Glomerular endothelial cell (primary cell): ENCODE measurements around the gene PTPRG. TPM values are rescaled to one million over a fixed set of nuclear protein-coding genes. Genes with fewer than 3 reads are reported as not detected.

Experiments used
- DNase-seq: peaks from one replicate; pipeline ENCODE4 v3.0.0-alpha.2; 2011; ENCODE audit warnings: low read depth, low spot score; ENCODE audit errors: extremely low read depth
- total RNA-seq: library from RNA; depleted of rRNA; stranded (reverse); fragments of >200 nt; gene quantifications from 2 replicates; pipeline ENCODE4 v1.2.3, GENCODE V29; 2015

Gene PTPRG
- total RNA-seq, 1 donor from 2014 or later: 30.5 TPM

DNA sequence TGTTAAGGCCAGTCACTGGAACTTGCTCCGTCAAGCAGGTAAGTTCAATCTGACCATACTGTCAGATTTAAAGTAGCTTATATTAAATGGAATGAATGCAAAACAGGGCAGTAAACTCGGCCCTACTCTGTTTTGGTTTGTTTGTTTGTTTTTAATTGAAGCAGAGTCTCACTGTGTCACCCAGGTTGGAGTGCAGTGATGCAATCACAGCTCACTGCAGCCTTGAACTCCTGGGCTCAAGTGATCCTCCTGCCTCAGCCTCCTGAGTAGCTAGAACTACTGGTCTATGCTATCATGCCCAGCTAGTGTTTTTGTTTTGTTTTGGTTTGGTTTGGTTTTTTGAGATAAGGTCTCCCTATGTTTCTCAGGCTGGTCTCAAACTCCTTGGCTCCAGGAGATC lies 507.0 kb downstream of the PTPRG start:
- DNase-seq: no peak

- no peak for DNase-seq
Observed at GRCh38 chr3:62070891-62071290, 509.5 kb downstream of the PTPRG start.

- DNase-seq: no peak
Observed at GRCh38 chr3:62073038-62073437, 511.7 kb downstream of the PTPRG start.

DNA sequence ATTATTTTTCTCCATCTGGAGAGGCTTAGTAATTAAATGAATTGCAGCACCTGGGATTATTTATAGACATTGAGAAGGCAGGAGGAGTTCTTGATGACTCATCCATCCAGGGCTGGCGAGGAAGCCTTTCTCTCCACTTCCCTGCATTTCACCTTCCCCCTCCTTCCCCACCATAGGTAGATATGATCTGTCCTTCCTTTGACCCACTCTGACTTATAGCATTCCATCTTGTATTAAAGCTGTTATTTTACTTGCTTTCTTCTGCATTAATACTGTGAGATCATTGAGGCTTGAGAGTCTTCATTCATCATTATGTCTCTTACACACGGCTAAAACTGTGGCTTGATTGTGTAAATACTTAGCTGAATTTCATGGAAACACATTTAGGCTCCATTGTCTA lies 523.2 kb downstream of the PTPRG start:
- no peak for DNase-seq

DNA sequence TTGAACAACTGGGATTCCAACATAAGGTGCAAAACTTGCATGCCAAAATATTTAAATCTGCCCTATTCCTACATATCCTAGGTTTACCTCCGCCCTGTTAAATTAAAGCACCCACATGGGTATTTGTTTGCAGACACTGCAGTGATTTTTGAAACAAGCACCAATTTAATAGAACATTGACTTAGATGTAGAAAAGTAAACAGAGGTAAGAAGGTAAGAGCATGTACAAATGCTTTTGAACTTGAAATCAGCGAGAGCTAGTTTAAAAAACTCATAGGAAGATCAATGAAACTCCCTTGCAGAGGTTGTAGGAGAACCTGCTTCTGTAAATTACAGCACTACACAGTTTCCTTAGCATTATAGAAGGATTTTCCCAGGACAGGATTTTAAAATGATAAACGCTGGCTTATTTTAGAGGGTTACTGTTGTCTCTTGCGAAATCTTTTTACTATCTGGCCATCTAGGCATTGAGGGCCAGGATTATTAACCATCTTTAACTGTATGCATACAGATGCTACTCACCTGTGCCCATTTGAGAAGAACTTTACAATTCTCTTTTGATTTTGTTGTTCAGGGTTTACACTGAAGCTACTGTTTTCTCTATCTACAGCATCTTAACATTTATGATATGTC lies 527.2 kb downstream of the PTPRG start:
- DNase-seq: no peak

- DNase-seq: no peak
Observed at GRCh38 chr3:62090066-62090465, 528.7 kb downstream of the PTPRG start.

GRCh38 chr3:62090519-62090918 lies 529.1 kb downstream of the PTPRG start:
- DNase-seq: no peak

- no peak for DNase-seq
Observed at GRCh38 chr3:62093025-62093424, 531.7 kb downstream of the PTPRG start.

DNA sequence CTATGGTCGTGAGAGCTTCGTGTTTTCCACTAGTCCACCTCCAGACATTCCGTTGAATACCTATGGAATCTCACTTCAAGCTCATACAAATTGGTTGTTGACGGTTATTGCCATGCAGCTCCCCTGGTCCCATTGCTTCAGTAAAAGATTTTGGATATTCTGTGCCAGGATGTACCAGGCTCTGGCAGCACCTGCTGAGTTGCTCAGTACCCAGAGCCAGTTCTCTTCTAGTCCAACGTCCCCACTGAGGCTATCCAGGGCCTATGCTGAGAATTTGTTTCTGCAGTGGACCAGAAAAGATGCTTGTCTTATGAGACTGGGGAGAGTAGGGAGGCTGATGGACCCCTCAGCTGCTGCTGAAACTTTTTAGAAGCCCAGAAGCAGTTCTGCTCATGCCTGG lies 533.1 kb downstream of the PTPRG start:
- DNase-seq: no peak

- no peak for DNase-seq
Observed at GRCh38 chr3:62095080-62095479, 533.7 kb downstream of the PTPRG start.

- DNase-seq: no peak
Observed at GRCh38 chr3:62095756-62096155, 534.4 kb downstream of the PTPRG start.

- no peak for DNase-seq
Observed at GRCh38 chr3:62096521-62096920, 535.1 kb downstream of the PTPRG start.

GRCh38 chr3:62097121-62097520 lies 535.8 kb downstream of the PTPRG start:
- no peak for DNase-seq

GRCh38 chr3:62098646-62099365 lies 537.4 kb downstream of the PTPRG start:
- DNase-seq: no peak

DNA sequence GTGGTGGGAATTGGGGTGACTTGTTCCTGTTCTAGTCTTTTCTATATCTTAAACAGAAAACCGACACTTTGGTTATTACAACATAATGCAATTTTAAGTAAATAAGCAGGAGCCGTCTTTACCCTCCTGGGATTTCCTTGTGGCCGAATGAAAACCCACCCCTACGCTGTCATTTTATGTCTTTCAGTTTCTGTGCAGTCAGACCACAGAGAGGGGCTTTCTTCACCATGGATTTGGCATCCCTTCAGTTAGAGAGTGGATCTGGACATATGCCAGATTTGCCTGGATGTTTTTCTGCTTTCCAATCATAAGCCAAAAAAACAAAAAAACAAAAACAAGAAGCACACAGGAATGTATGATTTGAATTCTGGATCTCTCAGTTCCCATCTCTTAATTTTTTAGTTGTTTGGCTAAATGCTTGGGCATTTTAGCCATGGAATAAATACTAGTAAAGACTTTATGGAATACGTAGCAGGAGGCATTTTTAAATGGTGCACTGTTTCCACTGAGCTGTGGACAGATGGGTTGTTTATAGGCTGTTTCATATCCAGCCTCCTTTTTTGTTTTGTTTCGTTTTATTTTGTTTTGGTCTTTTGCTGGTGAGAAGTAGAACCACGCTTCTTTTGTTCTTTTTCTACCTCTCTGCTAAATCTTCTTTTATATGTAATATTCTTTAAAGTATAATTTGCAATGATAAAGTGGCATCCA lies 539.1 kb downstream of the PTPRG start:
- DNase-seq: no peak

DNA sequence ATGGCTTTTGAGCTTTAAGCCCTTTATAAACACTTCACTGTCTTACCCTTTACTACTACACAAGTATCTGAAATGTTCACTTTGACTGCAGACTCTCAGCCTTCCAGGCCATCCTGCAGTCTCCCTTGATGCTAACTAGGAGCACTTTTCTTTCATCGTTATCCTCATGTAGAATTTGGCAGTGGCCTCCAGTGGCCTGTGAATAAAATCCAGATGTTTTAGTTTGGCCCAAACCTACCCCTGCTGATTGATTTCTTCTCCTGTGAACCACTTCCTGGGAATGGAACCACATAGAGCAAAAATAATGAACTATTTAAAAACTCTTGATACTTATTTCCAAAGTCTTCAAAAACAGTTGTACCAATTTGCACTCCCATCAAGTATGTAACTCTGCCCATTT lies 540.1 kb downstream of the PTPRG start:
- DNase-seq: no peak

DNA sequence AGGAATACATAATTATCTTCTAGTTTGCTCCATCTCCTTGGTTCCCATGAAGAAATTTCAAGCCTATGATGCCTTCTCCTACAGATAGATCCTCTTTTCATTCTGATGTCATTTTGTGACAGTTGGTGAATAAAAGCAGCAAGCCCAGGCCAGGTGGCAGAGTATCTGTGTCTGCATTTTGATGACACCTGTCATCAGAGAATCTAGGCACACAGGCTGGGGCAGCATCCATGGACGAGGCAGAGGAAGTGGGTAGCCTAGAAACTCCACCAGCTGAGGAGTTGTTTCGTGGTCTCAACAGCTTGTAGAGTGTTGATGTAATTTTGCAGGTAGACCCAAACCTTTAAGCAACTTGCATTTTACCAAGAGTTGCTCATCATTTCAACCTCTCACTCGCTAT lies 542.2 kb downstream of the PTPRG start:
- no peak for DNase-seq

GRCh38 chr3:62109534-62109933 lies 548.2 kb downstream of the PTPRG start:
- no peak for DNase-seq

- no peak for DNase-seq
Observed at GRCh38 chr3:62110443-62111225, 549.3 kb downstream of the PTPRG start.

DNA sequence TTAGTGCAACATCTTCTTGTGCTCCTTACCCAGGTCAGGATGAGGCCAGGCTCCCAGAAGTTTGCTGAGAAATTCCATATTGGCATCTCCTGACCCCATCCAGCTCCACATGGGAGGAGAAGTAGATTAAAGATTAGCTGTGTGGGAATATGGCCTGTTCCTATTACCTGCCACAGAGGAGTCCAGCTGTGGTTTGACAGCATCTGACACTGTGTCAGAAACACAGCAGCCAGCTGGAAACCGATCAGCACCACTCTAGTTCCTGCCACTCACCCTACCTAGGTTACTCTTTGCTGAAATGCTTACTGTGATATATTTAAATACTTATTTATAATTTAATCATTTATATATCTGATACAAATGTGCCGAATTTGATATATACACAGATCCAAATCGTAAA lies 551.7 kb downstream of the PTPRG start:
- DNase-seq: no peak

DNA sequence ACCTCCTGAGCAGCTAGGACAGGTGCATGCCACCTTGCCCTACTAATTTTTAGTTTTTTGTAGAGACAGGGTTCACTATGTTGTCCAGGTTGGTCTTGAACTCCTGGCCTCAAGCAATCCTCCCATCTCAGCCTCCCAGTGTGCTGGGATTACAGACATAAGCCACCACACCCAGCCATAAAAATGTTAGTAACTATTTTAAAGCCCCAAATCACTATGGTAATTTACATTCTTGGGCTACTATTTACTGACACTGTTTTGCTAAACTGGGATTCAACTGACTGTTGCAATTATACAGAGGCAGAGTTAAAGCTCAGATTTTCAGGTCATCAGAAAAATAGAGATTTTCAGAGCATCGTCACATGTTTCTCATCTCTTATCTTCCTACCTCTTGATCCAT lies 553.4 kb downstream of the PTPRG start:
- no peak for DNase-seq
